ENCODE results near the gene WDPCP. TPM values are rescaled to one million over a fixed set of nuclear protein-coding genes. Genes with fewer than 3 reads are reported as not detected.

WDPCP gene
- total RNA-seq, 8 experiments from 2014 or later, result 5.6 to 22.4 (median 14.6) TPM

DNA sequence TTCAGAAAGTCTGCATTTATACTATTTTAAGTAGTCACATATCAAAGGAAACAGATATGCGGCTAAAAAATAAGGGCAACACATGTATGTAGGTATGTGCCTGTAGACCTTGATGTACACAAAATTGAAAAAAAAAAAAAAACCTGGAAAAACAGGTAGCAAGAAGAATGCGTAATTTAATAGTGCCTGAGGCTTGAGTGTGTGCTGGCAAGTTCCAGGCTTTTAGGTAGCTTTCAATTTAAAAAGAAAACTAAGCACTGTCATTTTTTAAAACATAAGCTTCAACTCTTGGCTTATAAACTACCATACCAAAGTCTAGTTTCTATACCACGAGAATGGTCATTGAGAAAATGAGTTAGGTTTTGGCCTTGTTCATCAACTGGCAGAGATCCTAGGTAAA is 465.4 kb downstream of the WDPCP start:
- Histone ChIP-seq H3K4me1 (replicated peaks in 1 of 2) (no peaks in the 10 kb centered on the region), H3K27ac (no peak overlapping the region), H3K4me3 (no peak overlapping the region)
- in situ Hi-C loops (cut with MboI; ENCODE audit: low pct_unique_long_range_greater_than_20kb in 2 of 9, low sequenced_read_pairs in 9 of 9, unreplicated experiment in 9 of 9), result no loop called here
- ATAC-seq (replicated peaks in 6 of 8), result no peak
- 74 to 100% (median 98%) methylated on average over 1 to 3 of the region's 3 CpGs for WGBS, 10 experiments

GRCh38 chr2:63121055-63121834 is 467.0 kb downstream of the WDPCP start:
- in situ Hi-C loops (cut with MboI; ENCODE audit: low pct_unique_long_range_greater_than_20kb in 2 of 9, low sequenced_read_pairs in 9 of 9, unreplicated experiment in 9 of 9), result no loop called here
- Histone ChIP-seq H3K27ac (no peak overlapping the region), H3K4me3 (no peak overlapping the region), H3K4me1 (replicated peaks in 1 of 2) (no peaks in the 10 kb centered on the region)
- no peak for ATAC-seq (replicated peaks in 6 of 8)
- WGBS, 10 experiments, result 74 to 100% (median 86%) methylated on average over 1 to 5 of the region's 5 CpGs

DNA sequence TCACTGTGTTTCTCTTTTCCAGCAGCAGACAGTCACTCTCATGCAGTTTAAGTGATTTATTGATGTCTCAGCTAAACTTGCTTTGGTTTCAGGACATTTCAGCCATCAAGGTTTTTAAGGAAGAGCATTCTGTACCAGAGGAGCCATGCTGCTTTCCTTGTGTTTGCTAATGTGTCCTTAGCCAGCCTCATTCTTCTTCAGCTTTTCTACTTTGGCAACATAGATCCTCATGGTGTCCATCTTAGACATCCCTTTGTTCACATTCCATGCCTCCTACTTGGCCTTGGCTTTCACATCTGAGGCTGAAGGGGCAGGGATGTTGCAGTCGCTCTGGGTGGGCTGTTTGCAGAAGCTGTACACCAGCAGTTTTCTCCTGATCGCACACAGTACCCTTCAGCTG is 469.5 kb downstream of the WDPCP start:
- no peak for ATAC-seq (replicated peaks in 6 of 8)
- Histone ChIP-seq H3K4me3 (no peak overlapping the region), H3K27ac (no peak overlapping the region), H3K4me1 (replicated peaks in 1 of 2) (no peaks in the 10 kb centered on the region)
- WGBS, 10 experiments, result 85 to 100% (median 90%) methylated on average over 1 to 2 of the region's 2 CpGs; no CpG with 5 or more reads in 7 of the 10 experiments
- in situ Hi-C loops (cut with MboI; ENCODE audit: low pct_unique_long_range_greater_than_20kb in 2 of 9, low sequenced_read_pairs in 9 of 9, unreplicated experiment in 9 of 9), result no loop called here

DNA sequence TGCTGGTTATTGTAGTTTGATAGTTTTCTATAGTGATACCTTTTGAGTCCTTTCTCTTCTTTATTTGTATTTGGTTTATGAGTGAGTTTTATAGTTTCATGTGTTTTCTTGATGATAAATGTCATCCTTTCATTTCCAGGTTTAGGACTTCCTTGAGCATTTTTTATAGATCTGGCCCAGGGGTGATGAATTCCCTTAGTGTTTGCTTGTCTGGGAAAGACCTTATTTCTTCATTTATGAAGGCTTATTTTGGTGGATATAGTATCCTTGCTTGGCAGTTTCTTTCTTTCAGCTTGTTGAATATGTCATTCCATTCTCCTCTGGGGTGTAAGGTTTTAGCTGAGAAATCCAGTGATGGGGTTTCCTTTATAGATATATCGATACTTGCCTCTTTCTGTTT is 483.8 kb downstream of the WDPCP start:
- 40 to 100% (median 91%) methylated on average over 1 of the region's 1 CpG; no CpG with 5 or more reads in 4 of the 10 experiments for WGBS, 10 experiments
- no peak for ATAC-seq (replicated peaks in 6 of 8)
- no peak overlapping the region for H3K27ac ChIP-seq
- no peaks in the 10 kb centered on the region for H3K4me1 ChIP-seq (replicated peaks in 1 of 2)
- in situ Hi-C loops (cut with MboI; ENCODE audit: low pct_unique_long_range_greater_than_20kb in 2 of 9, low sequenced_read_pairs in 9 of 9, unreplicated experiment in 9 of 9), result no loop called here
- no peak overlapping the region for H3K4me3 ChIP-seq

GRCh38 chr2:63101954-63102353 is 486.3 kb downstream of the WDPCP start:
- in situ Hi-C loops (cut with MboI; ENCODE audit: low pct_unique_long_range_greater_than_20kb in 2 of 9, low sequenced_read_pairs in 9 of 9, unreplicated experiment in 9 of 9), result no loop called here
- Histone ChIP-seq H3K27ac (no peak overlapping the region), H3K4me3 (no peak overlapping the region), H3K4me1 (replicated peaks in 1 of 2) (no peaks in the 10 kb centered on the region)
- no peak for ATAC-seq (replicated peaks in 6 of 8)
- WGBS, 10 experiments, result 0 to 89% (median 62%) methylated on average over 2 of the region's 2 CpGs; no CpG with 5 or more reads in 1 of the 10 experiments

GRCh38 chr2:63099032-63099431 is 489.2 kb downstream of the WDPCP start:
- in situ Hi-C loops (cut with MboI; ENCODE audit: low pct_unique_long_range_greater_than_20kb in 2 of 9, low sequenced_read_pairs in 9 of 9, unreplicated experiment in 9 of 9), result no loop called here
- ATAC-seq (replicated peaks in 6 of 8), result no peak
- no peak overlapping the region for H3K4me3 ChIP-seq
- no peak overlapping the region for H3K27ac ChIP-seq
- WGBS, 10 experiments, result 0 to 100% (median 80%) methylated on average over 1 of the region's 1 CpG; no CpG with 5 or more reads in 3 of the 10 experiments
- H3K4me1 ChIP-seq (replicated peaks in 1 of 2), result no peaks in the 10 kb centered on the region

DNA sequence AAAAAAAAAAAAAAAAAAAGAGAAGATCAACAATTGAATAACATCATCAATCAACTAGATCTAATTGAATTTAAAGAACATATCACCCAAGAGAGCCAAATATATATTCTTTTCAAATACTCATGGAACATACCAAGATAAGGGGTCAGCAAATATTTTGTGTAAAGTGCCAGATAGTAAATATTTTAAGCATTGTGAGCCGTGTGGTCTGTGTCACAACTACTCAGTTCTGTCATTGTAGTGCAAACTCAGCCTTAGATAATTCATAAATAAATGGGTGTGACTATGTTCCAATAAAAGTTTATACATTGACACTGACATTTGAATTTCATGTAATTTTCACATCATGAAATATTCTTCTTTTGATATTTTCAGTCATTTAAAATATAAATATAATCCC is 491.8 kb downstream of the WDPCP start:
- ATAC-seq (replicated peaks in 6 of 8), result no peak
- WGBS, 10 experiments, result 0 to 100% (median 85%) methylated on average over 1 of the region's 1 CpG; no CpG with 5 or more reads in 2 of the 10 experiments
- Histone ChIP-seq H3K4me3 (no peak overlapping the region), H3K27ac (no peak overlapping the region), H3K4me1 (replicated peaks in 1 of 2) (no peaks in the 10 kb centered on the region)
- in situ Hi-C loops (cut with MboI; ENCODE audit: low pct_unique_long_range_greater_than_20kb in 2 of 9, low sequenced_read_pairs in 9 of 9, unreplicated experiment in 9 of 9), result no loop called here

DNA sequence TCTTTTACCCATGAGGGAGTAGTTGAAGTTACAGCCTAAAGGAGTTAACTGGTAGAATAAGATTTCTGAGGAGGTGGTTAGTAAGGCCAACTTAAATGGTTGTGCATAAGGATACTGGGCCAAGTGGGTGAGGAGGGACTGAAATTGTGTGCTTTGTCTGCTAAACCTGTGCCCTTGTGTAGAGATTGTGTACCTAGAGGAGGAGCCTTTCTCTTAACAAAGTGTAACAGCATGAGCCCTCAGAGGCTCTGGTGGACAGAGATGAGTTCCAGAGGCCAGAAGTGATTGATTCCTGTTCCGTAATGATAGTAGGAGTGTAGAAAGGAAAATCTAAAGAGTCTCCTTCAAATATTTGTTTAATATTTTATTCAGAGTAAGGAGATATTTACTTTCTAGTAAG is 494.8 kb downstream of the WDPCP start:
- WGBS, 10 experiments, result 14 to 93% (median 80%) methylated on average over 1 of the region's 1 CpG; no CpG with 5 or more reads in 3 of the 10 experiments
- H3K27ac ChIP-seq, result no peak overlapping the region
- in situ Hi-C loops (cut with MboI; ENCODE audit: low pct_unique_long_range_greater_than_20kb in 2 of 9, low sequenced_read_pairs in 9 of 9, unreplicated experiment in 9 of 9), result no loop called here
- H3K4me1 ChIP-seq (replicated peaks in 1 of 2), result no peaks in the 10 kb centered on the region
- H3K4me3 ChIP-seq, result no peak overlapping the region
- no peak for ATAC-seq (replicated peaks in 6 of 8)

DNA sequence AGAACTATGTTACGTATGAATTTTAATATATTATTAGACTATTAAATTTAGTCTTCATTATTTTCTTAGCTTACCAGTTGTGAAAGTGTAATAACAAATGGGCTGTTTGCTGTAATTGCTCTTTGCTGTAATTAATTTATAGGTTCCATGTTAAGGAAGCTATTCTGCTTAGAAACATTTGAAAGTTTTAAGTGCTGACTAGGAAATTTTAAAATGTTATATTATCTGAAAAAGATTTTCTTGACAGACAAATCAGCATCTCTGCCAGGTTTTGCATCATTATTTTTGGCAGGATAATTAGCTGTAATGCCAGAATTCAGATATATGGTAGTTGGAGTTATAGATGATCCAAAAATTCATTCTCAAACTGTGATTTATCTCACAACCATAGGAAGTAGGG is 495.4 kb downstream of the WDPCP start:
- no peak for ATAC-seq (replicated peaks in 6 of 8)
- no peaks in the 10 kb centered on the region for H3K4me1 ChIP-seq (replicated peaks in 1 of 2)
- no peak overlapping the region for H3K27ac ChIP-seq
- 0 to 58% (median 0%) methylated on average over 1 of the region's 1 CpG; no CpG with 5 or more reads in 1 of the 10 experiments for WGBS, 10 experiments
- H3K4me3 ChIP-seq, result no peak overlapping the region
- in situ Hi-C loops (cut with MboI; ENCODE audit: low pct_unique_long_range_greater_than_20kb in 2 of 9, low sequenced_read_pairs in 9 of 9, unreplicated experiment in 9 of 9), result no loop called here

- Histone ChIP-seq H3K27ac (no peak overlapping the region), H3K4me3 (no peak overlapping the region), H3K4me1 (replicated peaks in 1 of 2) (no peaks in the 10 kb centered on the region)
- ATAC-seq (replicated peaks in 6 of 8), result no peak
- 0 to 100% (median 40%) methylated on average over 1 of the region's 1 CpG; no CpG with 5 or more reads in 3 of the 10 experiments for WGBS, 10 experiments
- in situ Hi-C loops (cut with MboI; ENCODE audit: low pct_unique_long_range_greater_than_20kb in 2 of 9, low sequenced_read_pairs in 9 of 9, unreplicated experiment in 9 of 9), result no loop called here
Measured at GRCh38 chr2:63092401-63092800, 495.9 kb downstream of the WDPCP start.

GRCh38 chr2:63086687-63087086 is 501.6 kb downstream of the WDPCP start:
- Histone ChIP-seq H3K4me3 (no peak overlapping the region), H3K4me1 (replicated peaks in 1 of 2) (no peaks in the 10 kb centered on the region), H3K27ac (no peak overlapping the region)
- in situ Hi-C loops (cut with MboI; ENCODE audit: low pct_unique_long_range_greater_than_20kb in 2 of 9, low sequenced_read_pairs in 9 of 9, unreplicated experiment in 9 of 9), result no loop called here
- WGBS, 10 experiments, result 0 to 50% (median 0%) methylated on average over 1 of the region's 1 CpG; no CpG with 5 or more reads in 3 of the 10 experiments
- no peak for ATAC-seq (replicated peaks in 6 of 8)

DNA sequence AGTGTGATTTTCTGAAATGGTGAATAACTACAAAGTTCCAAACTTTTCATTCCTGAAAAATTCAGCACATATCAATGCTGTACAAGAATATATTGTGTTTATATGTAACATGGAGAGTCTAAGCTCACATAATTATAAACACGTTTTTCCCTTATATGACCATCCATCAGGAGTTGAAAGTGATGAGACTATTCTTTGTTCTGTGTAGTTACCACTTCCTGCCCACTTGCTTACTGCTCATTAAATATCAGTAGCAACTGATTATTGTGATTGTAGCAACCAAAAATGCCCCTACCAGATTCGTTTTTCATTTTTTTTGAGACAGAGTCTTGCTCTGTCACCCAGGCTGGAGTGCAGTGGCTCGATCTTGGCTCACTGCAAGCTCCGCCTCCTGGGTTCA is 506.9 kb downstream of the WDPCP start:
- H3K27ac ChIP-seq, result no peak overlapping the region
- no peak overlapping the region for H3K4me3 ChIP-seq
- in situ Hi-C loops (cut with MboI; ENCODE audit: low pct_unique_long_range_greater_than_20kb in 2 of 9, low sequenced_read_pairs in 9 of 9, unreplicated experiment in 9 of 9), result no loop called here
- no peaks in the 10 kb centered on the region for H3K4me1 ChIP-seq (replicated peaks in 1 of 2)
- WGBS, 10 experiments, result 0 to 100% (median 74%) methylated on average over 1 to 4 of the region's 4 CpGs; no CpG with 5 or more reads in 1 of the 10 experiments
- ATAC-seq (replicated peaks in 6 of 8), result no peak

DNA sequence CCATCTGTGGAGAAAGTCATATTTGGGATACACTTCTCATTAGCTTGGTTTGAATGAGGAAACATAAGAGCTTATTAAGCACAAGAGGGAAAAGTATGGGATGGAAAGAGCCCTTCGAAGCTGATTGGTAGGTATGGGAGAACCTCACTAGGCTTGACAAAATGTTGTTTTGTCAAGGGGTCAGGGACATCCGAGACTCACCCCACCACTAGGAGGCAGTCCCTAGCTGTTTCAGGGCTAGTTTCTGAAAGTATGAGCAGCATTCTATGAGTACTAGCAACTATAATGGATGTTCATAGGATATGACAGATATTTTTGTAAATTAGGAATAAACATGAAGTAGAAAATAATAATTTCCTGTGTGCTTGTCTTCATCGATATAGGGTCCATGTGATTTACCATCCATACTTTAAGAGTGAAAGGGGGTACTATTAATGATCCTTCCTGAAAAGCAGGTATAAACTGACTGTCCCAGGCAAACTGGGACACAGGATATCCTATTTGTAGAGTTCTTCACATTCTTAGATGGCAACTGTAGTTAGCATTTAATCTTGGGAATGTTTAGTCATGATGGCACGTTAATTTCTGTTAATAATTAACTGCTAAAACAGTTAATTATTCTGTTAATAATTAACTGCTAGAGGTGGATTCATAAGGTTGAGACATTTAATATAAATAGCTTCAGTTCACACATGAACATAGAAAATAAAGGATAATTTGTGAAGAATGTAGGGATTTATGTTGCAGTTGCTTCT is 509.2 kb downstream of the WDPCP start:
- Histone ChIP-seq H3K27ac (no peak overlapping the region), H3K4me1 (replicated peaks in 1 of 2) (no peaks in the 10 kb centered on the region), H3K4me3 (no peak overlapping the region)
- in situ Hi-C loops (cut with MboI; ENCODE audit: low pct_unique_long_range_greater_than_20kb in 2 of 9, low sequenced_read_pairs in 9 of 9, unreplicated experiment in 9 of 9), result no loop called here
- 21 to 100% (median 60%) methylated on average over 2 to 4 of the region's 4 CpGs for WGBS, 10 experiments
- ATAC-seq (replicated peaks in 6 of 8), result no peak

All from motor neuron (in vitro differentiated cells).